ENCODE measurements around the gene IL1RAPL1.

DNA sequence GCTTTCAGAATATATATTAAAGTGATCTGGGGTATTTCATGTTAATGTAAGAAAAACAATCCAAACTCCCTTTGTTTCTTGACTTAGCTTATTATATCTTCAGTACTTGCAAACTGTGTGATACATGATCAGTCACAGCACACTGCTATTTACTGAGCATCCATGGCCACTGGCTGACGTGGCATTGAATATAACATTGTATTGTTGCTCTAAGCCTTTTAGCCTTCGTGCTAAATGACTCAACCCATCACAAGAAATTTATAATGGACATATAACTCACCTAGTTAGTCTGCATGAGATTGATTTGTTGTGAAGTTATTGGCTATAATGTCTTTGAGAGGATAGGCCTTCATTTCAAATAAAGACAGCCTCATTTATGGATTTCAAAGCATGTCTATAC, 642.6 kb downstream of the IL1RAPL1 start:
- no peak for TF ChIP-seq CTCF (conservative IDR thresholded peaks at IDR 0.05 in 1 of 2, IDR thresholded peaks at IDR 0.05 in 1 of 2; ENCODE audit: extremely low read depth in 1 of 2, insufficient read depth in 1 of 2, low read depth in 1 of 2, low read length in 2 of 2)
- no peak for TF ChIP-seq EZH2 (IDR thresholded peaks at IDR 0.05; ENCODE audit: borderline replicate concordance, low read length)

Data from mammary epithelial cell (primary cell).